ENCODE measurements around the gene GMDS. TPM values are rescaled to one million over a fixed set of nuclear protein-coding genes. Genes with fewer than 3 reads are reported as not detected.

GMDS gene
- total RNA-seq, 1 donor from 2014 or later, result 17.9 TPM

GRCh38 chr6:1825277-1825676, 420.1 kb downstream of the GMDS start:
- no peak for TF ChIP-seq CTCF (conservative IDR thresholded peaks at IDR 0.05; ENCODE audit: low read depth, low read length)
- H3K4me3 ChIP-seq (ENCODE audit: low read depth, low read length), result no peak overlapping the region
- no peak for DNase-seq (ENCODE audit: low read depth)

- no peak for DNase-seq (ENCODE audit: low read depth)
- H3K4me3 ChIP-seq (ENCODE audit: low read depth, low read length), result peak overlapping the region; percentile 29
- TF ChIP-seq CTCF (conservative IDR thresholded peaks at IDR 0.05; ENCODE audit: low read depth, low read length), result no peak
Observed at GRCh38 chr6:1821513-1822183, 423.8 kb downstream of the GMDS start.

GRCh38 chr6:1821164-1821512, 424.3 kb downstream of the GMDS start:
- no peak for DNase-seq (ENCODE audit: low read depth)
- H3K4me3 ChIP-seq (ENCODE audit: low read depth, low read length), result peak overlapping the region; percentile 29
- TF ChIP-seq CTCF (conservative IDR thresholded peaks at IDR 0.05; ENCODE audit: low read depth, low read length), result no peak

DNA sequence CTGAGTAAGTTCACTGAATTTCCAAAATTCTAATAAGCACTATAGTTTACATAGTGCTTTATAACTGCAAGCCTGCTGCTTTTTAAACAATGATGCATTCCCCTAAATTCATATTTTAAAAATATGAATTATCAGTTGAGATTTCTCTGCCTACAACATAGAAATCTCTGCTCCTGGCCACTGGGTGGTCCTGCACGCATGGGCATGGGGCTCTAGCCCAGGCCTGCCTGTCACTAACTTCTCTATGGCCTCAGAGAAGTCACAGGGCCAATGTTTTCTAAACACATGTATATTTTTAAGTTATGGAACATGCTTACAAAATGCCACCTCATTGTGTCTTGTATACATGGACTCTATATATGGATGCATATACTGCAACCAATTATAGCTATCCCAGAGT, 424.7 kb downstream of the GMDS start:
- TF ChIP-seq CTCF (conservative IDR thresholded peaks at IDR 0.05; ENCODE audit: low read depth, low read length), result no peak
- no peak overlapping the region for H3K4me3 ChIP-seq (ENCODE audit: low read depth, low read length)
- DNase-seq (ENCODE audit: low read depth), result no peak

DNA sequence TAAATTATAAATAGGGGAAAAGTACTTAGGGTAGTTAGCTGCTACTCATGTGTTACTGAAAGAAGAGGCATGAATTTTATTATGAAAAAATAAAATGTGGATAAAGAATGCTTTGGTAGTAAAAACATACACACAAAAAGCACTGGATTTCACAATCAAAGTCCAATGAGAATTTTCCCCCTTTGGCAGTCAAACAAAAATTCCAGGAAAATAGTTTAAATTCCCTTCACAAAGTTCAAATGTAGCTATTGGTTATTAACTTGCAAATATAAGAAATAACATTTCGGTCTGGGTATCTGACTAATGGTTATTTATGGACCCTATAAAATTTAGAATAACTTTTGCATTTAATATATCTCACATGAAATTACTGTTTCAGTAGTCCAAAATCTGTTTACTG, 425.2 kb downstream of the GMDS start:
- TF ChIP-seq CTCF (conservative IDR thresholded peaks at IDR 0.05; ENCODE audit: low read depth, low read length), result no peak
- DNase-seq (ENCODE audit: low read depth), result no peak
- H3K4me3 ChIP-seq (ENCODE audit: low read depth, low read length), result no peak overlapping the region

DNA sequence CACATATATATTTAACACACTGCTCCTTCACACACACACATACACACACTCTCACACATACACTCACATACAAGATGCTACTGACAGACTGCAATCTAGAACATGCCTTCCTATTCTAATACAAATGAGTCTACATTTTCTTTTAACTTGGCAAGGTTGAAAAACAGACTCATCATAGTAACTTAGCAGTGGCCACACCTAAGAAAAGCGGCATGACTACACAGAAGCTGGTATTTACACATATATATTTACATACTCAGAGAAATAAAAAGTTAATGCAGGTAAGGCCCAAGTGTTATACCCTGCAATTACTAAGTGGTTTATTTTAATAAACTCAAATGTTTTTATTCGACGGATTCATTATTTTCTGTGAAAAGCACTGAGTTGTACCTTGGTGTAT, 426.4 kb downstream of the GMDS start:
- H3K4me3 ChIP-seq (ENCODE audit: low read depth, low read length), result no peak overlapping the region
- DNase-seq (ENCODE audit: low read depth), result no peak
- TF ChIP-seq CTCF (conservative IDR thresholded peaks at IDR 0.05; ENCODE audit: low read depth, low read length), result no peak

DNA sequence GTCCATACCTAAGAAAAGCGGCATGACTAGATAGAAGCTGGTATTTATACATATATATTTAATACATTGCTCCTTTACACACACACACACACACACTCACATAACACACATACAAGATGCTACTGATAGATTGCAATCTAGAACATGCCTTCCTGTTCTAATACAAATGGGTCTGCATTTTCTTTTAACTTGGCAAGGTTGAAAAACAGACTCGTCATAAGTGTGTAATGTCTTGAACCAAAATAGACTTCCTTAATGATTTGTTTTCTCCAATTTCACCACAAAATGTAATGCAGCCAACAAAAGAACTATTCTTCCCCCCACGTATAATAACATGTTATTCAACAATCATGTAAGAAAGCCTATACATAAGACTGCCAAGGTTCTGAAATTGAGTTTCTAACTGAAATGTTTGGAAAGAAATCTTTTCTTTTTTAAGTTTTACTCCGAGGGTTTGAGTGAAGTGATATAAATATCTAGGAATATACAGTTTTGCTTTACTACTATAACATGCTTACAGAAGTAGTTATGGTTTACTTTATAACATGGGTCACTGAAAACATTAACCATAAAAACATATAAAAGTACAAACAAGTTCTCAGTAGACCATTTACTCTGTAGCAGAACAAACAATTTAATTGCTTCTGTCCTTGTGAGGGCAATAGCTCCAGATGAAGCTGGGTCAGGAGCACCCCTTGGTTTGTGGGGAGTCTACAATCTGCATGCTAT, 428.2 kb downstream of the GMDS start:
- H3K4me3 ChIP-seq (ENCODE audit: low read depth, low read length), result no peak overlapping the region
- no peak for TF ChIP-seq CTCF (conservative IDR thresholded peaks at IDR 0.05; ENCODE audit: low read depth, low read length)
- DNase-seq (ENCODE audit: low read depth), result no peak
